ENCODE measurements around the gene KIF11.

The KIF11 gene

GRCh38 chr10:92688573-92688926 lies 95.6 kb downstream of the KIF11 start:
- FAIRE-seq, result no peak

GRCh38 chr10:92688927-92689662 lies 96.2 kb downstream of the KIF11 start:
- no peak for FAIRE-seq

GRCh38 chr10:92689663-92690210 lies 96.8 kb downstream of the KIF11 start, which contains the start of gene HHEX:
Gene HHEX, plus strand, starts transcription at chr10:92689955. Its CDS starts 32 bp downstream, at chr10:92689987.
- FAIRE-seq, result no peak

GRCh38 chr10:92690211-92690914 lies 97.4 kb downstream of the KIF11 start:
- FAIRE-seq, result no peak

GRCh38 chr10:92690915-92691590 lies 98.1 kb downstream of the KIF11 start:
- no peak for FAIRE-seq

- no peak for FAIRE-seq
Measured at GRCh38 chr10:92691591-92692079, 98.7 kb downstream of the KIF11 start.

- no peak for FAIRE-seq
Measured at GRCh38 chr10:92692080-92692671, 99.2 kb downstream of the KIF11 start.

- FAIRE-seq, result no peak
Measured at GRCh38 chr10:92692697-92693533, 100.0 kb downstream of the KIF11 start.

GRCh38 chr10:92693534-92693893 lies 100.6 kb downstream of the KIF11 start:
- no peak for FAIRE-seq

- no peak for FAIRE-seq
Measured at GRCh38 chr10:92695679-92696605, 103.0 kb downstream of the KIF11 start.

- FAIRE-seq, result no peak
Measured at GRCh38 chr10:92696606-92697383, 103.9 kb downstream of the KIF11 start.

GRCh38 chr10:92697663-92698511 lies 105.0 kb downstream of the KIF11 start:
- no peak for FAIRE-seq

GRCh38 chr10:92699193-92699517 lies 106.2 kb downstream of the KIF11 start:
- no peak for FAIRE-seq

GRCh38 chr10:92699518-92700381 lies 106.8 kb downstream of the KIF11 start:
- no peak for FAIRE-seq

GRCh38 chr10:92702301-92702916 lies 109.5 kb downstream of the KIF11 start:
- no peak for FAIRE-seq

Measured in colon (tissue), 2 donors.